ENCODE data around the gene PIM2.

GRCh38 chrX:48920718-48921104 is 1.9 kb upstream of the PIM2 start:
- TF ChIP-seq POLR2AphosphoS5 (IDR thresholded peaks at IDR 0.05; ENCODE audit: low read depth, low read length) (no peak), TAF1 (IDR thresholded peaks at IDR 0.05; ENCODE audit: borderline replicate concordance, insufficient read depth, low read length) (no peak), SIN3A (IDR thresholded peaks at IDR 0.05; ENCODE audit: borderline replicate concordance, insufficient read depth, low read length) (no peak)
- TF ChIP-seq, protein P1, sequence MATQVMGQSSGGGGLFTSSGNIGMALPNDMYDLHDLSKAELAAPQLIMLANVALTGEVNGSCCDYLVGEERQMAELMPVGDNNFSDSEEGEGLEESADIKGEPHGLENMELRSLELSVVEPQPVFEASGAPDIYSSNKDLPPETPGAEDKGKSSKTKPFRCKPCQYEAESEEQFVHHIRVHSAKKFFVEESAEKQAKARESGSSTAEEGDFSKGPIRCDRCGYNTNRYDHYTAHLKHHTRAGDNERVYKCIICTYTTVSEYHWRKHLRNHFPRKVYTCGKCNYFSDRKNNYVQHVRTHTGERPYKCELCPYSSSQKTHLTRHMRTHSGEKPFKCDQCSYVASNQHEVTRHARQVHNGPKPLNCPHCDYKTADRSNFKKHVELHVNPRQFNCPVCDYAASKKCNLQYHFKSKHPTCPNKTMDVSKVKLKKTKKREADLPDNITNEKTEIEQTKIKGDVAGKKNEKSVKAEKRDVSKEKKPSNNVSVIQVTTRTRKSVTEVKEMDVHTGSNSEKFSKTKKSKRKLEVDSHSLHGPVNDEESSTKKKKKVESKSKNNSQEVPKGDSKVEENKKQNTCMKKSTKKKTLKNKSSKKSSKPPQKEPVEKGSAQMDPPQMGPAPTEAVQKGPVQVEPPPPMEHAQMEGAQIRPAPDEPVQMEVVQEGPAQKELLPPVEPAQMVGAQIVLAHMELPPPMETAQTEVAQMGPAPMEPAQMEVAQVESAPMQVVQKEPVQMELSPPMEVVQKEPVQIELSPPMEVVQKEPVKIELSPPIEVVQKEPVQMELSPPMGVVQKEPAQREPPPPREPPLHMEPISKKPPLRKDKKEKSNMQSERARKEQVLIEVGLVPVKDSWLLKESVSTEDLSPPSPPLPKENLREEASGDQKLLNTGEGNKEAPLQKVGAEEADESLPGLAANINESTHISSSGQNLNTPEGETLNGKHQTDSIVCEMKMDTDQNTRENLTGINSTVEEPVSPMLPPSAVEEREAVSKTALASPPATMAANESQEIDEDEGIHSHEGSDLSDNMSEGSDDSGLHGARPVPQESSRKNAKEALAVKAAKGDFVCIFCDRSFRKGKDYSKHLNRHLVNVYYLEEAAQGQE (IDR thresholded peaks at IDR 0.05; ENCODE audit: insufficient read depth in 1 of 2, low read depth in 2 of 2, low read length in 2 of 2), result no peak

Data from PFSK-1 (cell line).